Right lobe of liver (tissue), 6 donors: ENCODE data around the gene ZNF548. TPM values are rescaled to one million over a fixed set of nuclear protein-coding genes. Genes with fewer than 3 reads are reported as not detected.

Experiments
- ATAC-seq, 4 donors: fragments of 200-7000 bp; cut with Tn5 transposase; one replicate each; pipeline ENCODE4 v1.9.1; 2020; ENCODE audit warnings: mild to moderate bottlenecking in 4 of 4, moderate library complexity in 4 of 4
- DNase-seq, 3 donors: peaks; one replicate each; pipeline ENCODE4 v3.0.0-alpha.2; 2020
- H3K27ac ChIP-seq, 3 donors: fragments of 200-600 bp; one replicate each; pipeline ENCODE4 v1.8.0; 2022
- H3K27me3 ChIP-seq, 2 donors: fragments of 200-600 bp; one replicate each; pipeline ENCODE4 v1.8.0; 2022
- H3K36me3 ChIP-seq, 4 donors: fragments of 200-600 bp; sonication (generic) in 1 of 4; one replicate each; pipeline versions ENCODE4 v1.5.1 to v1.8.0; 2017 to 2022; ENCODE audit warnings: control low read depth in 1 of 4
- H3K4me1 ChIP-seq, 4 donors: fragments of 200-600 bp; sonication (generic) in 1 of 4; one replicate each; pipeline versions ENCODE4 v1.5.1 to v1.8.0; 2017 to 2022; ENCODE audit warnings: control low read depth in 1 of 4
- H3K4me3 ChIP-seq, 3 donors: fragments of 200-600 bp; one replicate each; pipeline ENCODE4 v1.8.0; 2022
- H3K9me3 ChIP-seq, 4 donors: fragments of 200-600 bp; sonication (generic) in 1 of 4; one replicate each; pipeline versions ENCODE4 v1.5.1 to v1.8.0; 2017 to 2022; ENCODE audit warnings: control low read depth in 1 of 4
- POLR2A ChIP-seq: fragments of 450-650 bp; IDR thresholded peaks from one replicate; pipeline ENCODE4 v1.6.1; 2017; ENCODE audit warnings: antibody characterized with exemption, mild to moderate bottlenecking
- WGBS: methylation state at CpG from one replicate; pipeline ENCODE4 v1.1.6; 2018; ENCODE audit warnings: low coverage, low lambda C conversion rate; ENCODE audit not compliant: insufficient coverage; ENCODE audit errors: missing lambda C conversion rate; 5-methylcytosine and 5-hydroxymethylcytosine counted together
- intact Hi-C, 2 donors: fragments of 100-400 bp; cut with DNase I; formaldehyde crosslinking; loops; one replicate each; pipeline versions ENCODE4 v1.11.2 to v1.14.1; 2022
- total RNA-seq, 6 experiments: library from RNA; depleted of rRNA in 2 of 6; stranded (reverse); fragments of >200 nt in 2 of 6; fragmentation: NEBNext Ultra II Directional in 3 of 6; extraction: Animal tissue kit (Norgen Biotek cat#: 25700) in 3 of 6; gene quantifications; one replicate each; pipeline versions ENCODE4 v1.1.0 to v1.2.4, GENCODE V29; 2016 to 2023
- TF ChIP-seq, protein P1 (sequence below), 4 donors: fragments of 200-600 bp in 3 of 4; fragments of 450-650 bp in 1 of 4; IDR thresholded peaks; one replicate each; pipeline versions ENCODE4 v1.5.1 to v1.8.0; 2016 to 2022; ENCODE audit warnings: antibody characterized with exemption in 4 of 4, mild to moderate bottlenecking in 2 of 4
- donor health status: DM: no; HTN: yes; CAD: no.
- donor health status: DM: no; HTN: no; CAD: no.
- donor health status: DM: no; HTN: no; CAD: no.
- donor health status: DM: no; HTN: yes; CAD: no.
- donor health status: DM: no; HTN: yes; CAD: no.

The ZNF548 gene
- total RNA-seq, 6 experiments from 2014 or later = 2.3 to 7.0 (median 4.8) TPM

DNA sequence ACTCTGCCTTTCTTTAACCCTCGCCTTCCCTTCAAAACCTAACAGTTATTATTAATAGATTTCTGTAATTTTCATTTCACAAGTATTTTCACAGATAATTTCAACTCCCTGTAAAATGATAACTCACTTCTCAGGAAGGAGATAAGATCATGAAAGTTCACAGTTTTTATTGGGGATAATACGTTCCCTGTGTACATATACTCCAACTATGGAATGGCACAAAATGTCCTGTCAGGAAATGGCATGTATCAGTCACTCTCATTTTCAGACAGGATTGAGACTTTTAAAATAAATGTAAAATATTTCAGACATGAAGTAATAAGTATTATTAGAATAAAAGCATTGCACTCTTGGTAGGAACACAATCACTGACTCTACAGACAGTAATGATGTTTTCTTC, 27.2 kb upstream of the ZNF548 start:
- peaks cover 0 to 4% (median 0%) of the 10 kb centered on the region in 4 donors for H3K36me3 ChIP-seq
- peaks cover 0 to 5% (median 2%) of the 10 kb centered on the region in 4 donors for H3K4me1 ChIP-seq
- no peaks in the 10 kb centered on the region for H3K27me3 ChIP-seq
- peak overlapping the region; percentile 69 to 94 (median 91) for H3K27ac ChIP-seq
- peaks cover 0 to 5% (median 2%) of the 10 kb centered on the region in 4 donors for H3K9me3 ChIP-seq
- intact Hi-C loops = no loop called here
- DNase-seq (no peak), ATAC-seq (no peak)
- TF ChIP-seq, protein P1, sequence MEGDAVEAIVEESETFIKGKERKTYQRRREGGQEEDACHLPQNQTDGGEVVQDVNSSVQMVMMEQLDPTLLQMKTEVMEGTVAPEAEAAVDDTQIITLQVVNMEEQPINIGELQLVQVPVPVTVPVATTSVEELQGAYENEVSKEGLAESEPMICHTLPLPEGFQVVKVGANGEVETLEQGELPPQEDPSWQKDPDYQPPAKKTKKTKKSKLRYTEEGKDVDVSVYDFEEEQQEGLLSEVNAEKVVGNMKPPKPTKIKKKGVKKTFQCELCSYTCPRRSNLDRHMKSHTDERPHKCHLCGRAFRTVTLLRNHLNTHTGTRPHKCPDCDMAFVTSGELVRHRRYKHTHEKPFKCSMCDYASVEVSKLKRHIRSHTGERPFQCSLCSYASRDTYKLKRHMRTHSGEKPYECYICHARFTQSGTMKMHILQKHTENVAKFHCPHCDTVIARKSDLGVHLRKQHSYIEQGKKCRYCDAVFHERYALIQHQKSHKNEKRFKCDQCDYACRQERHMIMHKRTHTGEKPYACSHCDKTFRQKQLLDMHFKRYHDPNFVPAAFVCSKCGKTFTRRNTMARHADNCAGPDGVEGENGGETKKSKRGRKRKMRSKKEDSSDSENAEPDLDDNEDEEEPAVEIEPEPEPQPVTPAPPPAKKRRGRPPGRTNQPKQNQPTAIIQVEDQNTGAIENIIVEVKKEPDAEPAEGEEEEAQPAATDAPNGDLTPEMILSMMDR (IDR thresholded peaks at IDR 0.05) = no peak
- TF ChIP-seq POLR2A = no peak
- peak overlapping the region in 2 of 3 donors; percentile 78 to 86 for H3K4me3 ChIP-seq
- 58% methylated on average over 2 of the region's 2 CpGs for WGBS

DNA sequence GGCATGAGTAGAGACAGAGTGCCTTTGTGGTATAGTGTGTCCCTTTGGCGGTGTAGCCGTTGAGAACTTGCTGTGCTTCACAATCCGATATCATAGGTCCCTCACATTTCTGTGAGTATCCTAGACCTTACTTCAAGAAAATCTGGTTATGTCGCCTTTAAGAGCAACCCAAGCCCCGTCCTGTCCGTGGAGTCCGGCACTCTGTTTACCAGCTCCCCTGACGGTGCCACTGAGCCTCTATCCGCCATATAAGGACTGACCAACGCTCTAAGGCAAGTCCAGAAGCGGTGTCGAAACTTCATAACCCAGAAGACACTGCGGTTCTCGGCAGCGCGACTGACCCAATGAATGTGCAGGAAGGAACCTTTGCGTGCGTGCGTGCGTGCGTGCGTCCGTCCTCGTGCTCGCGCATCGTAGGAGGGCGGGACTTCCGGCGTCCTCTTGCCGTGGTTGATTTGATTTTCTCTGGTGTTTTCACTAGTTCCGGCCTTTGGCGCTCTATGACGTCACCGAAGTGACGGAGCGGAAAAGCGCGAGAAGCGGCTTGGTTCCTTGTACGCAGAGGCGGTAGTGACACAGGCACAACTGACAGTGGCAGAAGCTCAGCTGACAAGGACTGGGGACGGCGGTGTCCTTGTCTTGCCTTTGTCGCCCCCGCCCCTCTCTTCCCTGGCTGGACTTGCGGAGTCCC, 26.5 kb upstream of the ZNF548 start, which contains the start of the genes TRAPPC2B and ZNF547:
TSS of gene TRAPPC2B (plus strand) at position 555 of the 691 bp plus-strand sequence. CDS start 1,283 bp downstream, outside the sequence.
TSS of gene ZNF547 (plus strand) at position 555 of the 691 bp plus-strand sequence. CDS start 5,005 bp downstream, outside the sequence.
- Histone ChIP-seq H3K36me3 (no peaks in the 10 kb centered on the region), H3K4me1 (peaks cover 0 to 5% (median 2%) of the 10 kb centered on the region in 4 donors), H3K27me3 (no peaks in the 10 kb centered on the region), H3K27ac (peak within 1 kb of the TSS; percentile 91 to 94 (median 93)), H3K4me3 (peak within 1 kb of the TSS; percentile 78 to 86 (median 82)), H3K9me3 (no peaks in the 10 kb centered on the region)
- TF ChIP-seq, protein P1 (IDR thresholded peaks at IDR 0.05) = no peak
- TF ChIP-seq POLR2A = peak; percentile 65
- DNase-seq = peak; percentile 97 to 99 (median 98)
- ATAC-seq = peak; percentile 94 to 99 (median 96)
- WGBS = 4% methylated on average over 27 of the region's 47 CpGs
- intact Hi-C loops = no loop called here

DNA sequence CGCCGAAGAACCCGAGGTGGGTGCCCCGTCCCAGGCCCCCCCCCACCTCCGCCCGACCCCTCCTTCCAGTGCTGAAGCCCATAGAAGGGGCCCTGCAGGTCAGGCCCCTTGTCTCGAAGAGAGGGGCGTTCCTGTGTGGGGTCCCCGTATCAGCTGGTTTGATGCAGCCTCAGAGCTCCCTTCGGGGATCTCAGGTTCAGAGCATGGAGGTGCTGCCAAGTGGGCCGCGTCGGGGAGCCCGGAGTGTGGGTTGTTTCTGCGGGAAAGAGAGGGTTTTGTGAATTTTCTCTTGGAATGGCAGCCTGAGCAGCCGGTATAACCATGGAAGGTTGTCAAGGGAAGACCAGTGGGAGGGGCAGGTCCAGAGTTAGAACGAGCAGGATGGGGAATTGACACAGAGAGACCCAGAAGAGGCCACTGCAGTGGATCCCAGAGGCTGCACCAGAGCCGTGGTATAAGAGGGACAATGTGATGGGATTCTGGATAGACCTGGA, 25.9 kb upstream of the ZNF548 start:
- H3K4me3 ChIP-seq = peak overlapping the region; percentile 78 to 86 (median 82)
- peak in 1 of 4 donors; percentile 4 for ATAC-seq
- TF ChIP-seq POLR2A = no peak
- TF ChIP-seq, protein P1 (IDR thresholded peaks at IDR 0.05) = no peak
- 0% methylated on average over 12 of the region's 18 CpGs for WGBS
- no peak for DNase-seq
- H3K36me3 ChIP-seq = no peaks in the 10 kb centered on the region
- peaks cover 0 to 5% (median 2%) of the 10 kb centered on the region in 4 donors for H3K4me1 ChIP-seq
- no peaks in the 10 kb centered on the region for H3K9me3 ChIP-seq
- H3K27ac ChIP-seq = peak overlapping the region; percentile 91 to 94 (median 93)
- H3K27me3 ChIP-seq = no peaks in the 10 kb centered on the region
- intact Hi-C loops = no loop called here

- ATAC-seq (no peak), DNase-seq (no peak)
- no peaks in the 10 kb centered on the region for H3K9me3 ChIP-seq
- H3K4me1 ChIP-seq = peaks cover 0 to 5% (median 2%) of the 10 kb centered on the region in 4 donors
- TF ChIP-seq, protein P1 (IDR thresholded peaks at IDR 0.05) = no peak
- no peak for TF ChIP-seq POLR2A
- H3K27ac ChIP-seq = no peak overlapping the region
- WGBS = 94% methylated on average over 2 of the region's 2 CpGs
- intact Hi-C loops = no loop called here
- no peak overlapping the region for H3K4me3 ChIP-seq
- H3K27me3 ChIP-seq = no peaks in the 10 kb centered on the region
- H3K36me3 ChIP-seq = no peaks in the 10 kb centered on the region
Measured at GRCh38 chr19:57366776-57367175, 22.9 kb upstream of the ZNF548 start.
